ENCODE measurements around the gene TLE2.

The TLE2 gene

DNA sequence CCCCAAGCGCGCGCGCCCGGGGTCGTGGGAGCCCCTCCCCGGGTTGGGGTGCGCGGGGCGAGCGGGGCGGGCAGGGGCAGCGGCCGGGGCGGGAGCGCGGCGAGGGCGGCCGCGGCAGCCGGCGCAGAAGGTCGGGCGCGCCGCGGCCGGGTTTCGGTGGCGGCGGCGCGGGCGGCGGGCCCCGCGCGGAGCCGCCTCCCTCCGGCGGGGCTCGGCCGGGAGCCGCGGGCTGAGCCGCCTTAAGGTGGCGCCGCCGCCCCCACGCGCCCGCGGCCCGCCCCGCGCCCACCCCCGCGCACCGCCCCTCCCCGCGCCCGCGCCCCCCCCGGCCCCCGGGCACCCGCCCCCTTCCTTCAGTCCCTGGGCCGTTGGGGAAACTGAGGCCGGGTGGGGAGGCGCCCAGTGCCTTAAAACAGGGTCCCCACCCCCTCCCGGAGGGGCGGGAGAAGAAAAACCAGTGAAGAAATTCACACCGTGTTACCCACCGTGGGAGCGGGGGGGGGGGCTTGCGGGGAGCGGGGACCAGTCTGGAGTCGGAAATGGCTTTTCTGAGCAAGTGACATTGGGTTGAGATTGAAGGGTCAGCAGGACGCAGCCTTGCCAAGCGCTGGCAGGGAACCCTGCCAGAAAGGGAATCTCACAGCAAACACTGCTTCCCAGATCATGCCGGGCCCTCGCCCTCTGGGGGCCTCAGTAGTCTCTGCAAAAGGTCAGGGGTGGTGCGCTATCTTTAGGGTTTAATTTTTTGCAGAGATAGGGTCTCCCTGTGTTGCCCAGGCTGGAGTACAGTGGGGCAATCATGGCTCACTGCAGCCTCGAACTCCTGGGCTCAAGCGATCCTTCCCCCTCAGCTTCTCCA, at the start of gene TLE2:
TLE2 (minus strand) TSS at position 216 of the 859 bp plus-strand sequence. CDS start 376 bp downstream, outside the sequence.
- Histone ChIP-seq H2AFZ (ENCODE audit: low read length) (no peak within 1 kb of the TSS), H3K4me1 (ENCODE audit: low read length) (no peaks in the 10 kb centered on the region), H3K27me3 (replicated peaks; ENCODE audit: insufficient read depth, low read length) (peaks cover 92% of the 10 kb centered on the region), H3K36me3 (replicated peaks; ENCODE audit: insufficient read depth, low read length) (no peaks in the 10 kb centered on the region), H3K27ac (ENCODE audit: low read length) (no peak within 1 kb of the TSS), H3K4me2 (ENCODE audit: low read depth, low read length) (peak within 1 kb of the TSS; percentile 41; the same call in 1 of the 2 replicates), H4K20me1 (ENCODE audit: insufficient read depth, low read length) (no peaks in the 10 kb centered on the region; the same call in 1 of the 2 replicates), H3K9me2 (replicated peaks; ENCODE audit: insufficient read depth, low read length) (no peaks in the 10 kb centered on the region), H3F3A (ENCODE audit: insufficient read depth, low read length) (no peaks in the 10 kb centered on the region), H3K4me3 (ENCODE audit: low read length) (no peak within 1 kb of the TSS), H3K79me2 (ENCODE audit: low read length) (no peaks in the 10 kb centered on the region), H3K9ac (ENCODE audit: low read length) (no peak within 1 kb of the TSS), H3K9me3 (replicated peaks; ENCODE audit: insufficient read depth, low read length) (no peaks in the 10 kb centered on the region)
- TF ChIP-seq, protein P1, sequence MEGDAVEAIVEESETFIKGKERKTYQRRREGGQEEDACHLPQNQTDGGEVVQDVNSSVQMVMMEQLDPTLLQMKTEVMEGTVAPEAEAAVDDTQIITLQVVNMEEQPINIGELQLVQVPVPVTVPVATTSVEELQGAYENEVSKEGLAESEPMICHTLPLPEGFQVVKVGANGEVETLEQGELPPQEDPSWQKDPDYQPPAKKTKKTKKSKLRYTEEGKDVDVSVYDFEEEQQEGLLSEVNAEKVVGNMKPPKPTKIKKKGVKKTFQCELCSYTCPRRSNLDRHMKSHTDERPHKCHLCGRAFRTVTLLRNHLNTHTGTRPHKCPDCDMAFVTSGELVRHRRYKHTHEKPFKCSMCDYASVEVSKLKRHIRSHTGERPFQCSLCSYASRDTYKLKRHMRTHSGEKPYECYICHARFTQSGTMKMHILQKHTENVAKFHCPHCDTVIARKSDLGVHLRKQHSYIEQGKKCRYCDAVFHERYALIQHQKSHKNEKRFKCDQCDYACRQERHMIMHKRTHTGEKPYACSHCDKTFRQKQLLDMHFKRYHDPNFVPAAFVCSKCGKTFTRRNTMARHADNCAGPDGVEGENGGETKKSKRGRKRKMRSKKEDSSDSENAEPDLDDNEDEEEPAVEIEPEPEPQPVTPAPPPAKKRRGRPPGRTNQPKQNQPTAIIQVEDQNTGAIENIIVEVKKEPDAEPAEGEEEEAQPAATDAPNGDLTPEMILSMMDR (IDR thresholded peaks at IDR 0.05; ENCODE audit: low read length), result no peak
- TF ChIP-seq EZH2phosphoT487 (IDR thresholded peaks at IDR 0.05; ENCODE audit: low read length), result no peak
- no peak for TF ChIP-seq EZH2 (optimal IDR thresholded peaks at IDR 0.05; ENCODE audit: low read depth, low read length)
- no peak for DNase-seq

DNA sequence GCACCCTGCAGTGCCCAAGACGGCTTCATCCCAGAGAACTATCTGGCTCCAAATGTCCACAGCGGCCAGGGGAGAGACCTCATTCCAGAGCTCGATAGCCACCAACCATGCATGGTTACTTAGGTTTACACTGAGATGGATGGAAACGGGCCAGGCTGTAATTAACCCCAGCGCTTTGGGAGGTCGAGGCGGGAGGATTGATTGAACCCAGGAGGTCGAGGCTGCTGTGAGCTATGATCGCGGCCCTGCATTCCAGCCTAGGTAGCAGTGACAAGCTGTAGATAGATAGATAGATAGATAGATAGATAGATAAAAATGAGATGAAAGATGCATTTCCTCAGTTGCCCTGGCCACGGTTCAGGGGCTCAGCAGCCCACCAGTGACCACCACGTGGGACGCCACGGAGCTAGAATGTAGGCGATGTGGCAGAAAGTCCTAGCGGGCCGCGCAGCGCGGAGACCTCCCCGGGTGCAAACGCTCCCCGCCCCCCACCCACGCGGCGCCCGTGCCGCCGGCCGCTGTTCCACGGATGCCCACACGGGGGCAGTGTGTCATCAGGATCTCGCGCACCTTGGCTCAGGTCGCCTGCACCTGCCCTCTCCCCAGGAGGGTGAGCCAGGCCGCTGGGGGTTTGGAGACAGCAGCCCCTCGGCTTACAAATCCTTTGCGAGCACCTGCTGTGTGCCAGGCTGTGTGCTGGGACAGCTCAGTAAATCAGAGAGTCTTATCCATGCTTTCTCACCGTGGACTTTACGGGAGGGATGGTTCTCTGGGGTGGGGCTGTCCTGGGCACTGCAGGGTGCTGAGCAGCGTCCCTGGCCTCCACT, 46.7 kb upstream of the TLE2 start:
- Histone ChIP-seq H3K9me3 (replicated peaks; ENCODE audit: insufficient read depth, low read length) (no peaks in the 10 kb centered on the region), H3K27ac (ENCODE audit: low read length) (no peak overlapping the region), H3K36me3 (replicated peaks; ENCODE audit: insufficient read depth, low read length) (no peaks in the 10 kb centered on the region), H3K27me3 (replicated peaks; ENCODE audit: insufficient read depth, low read length) (peaks cover 57% of the 10 kb centered on the region), H3K4me3 (ENCODE audit: low read length) (no peak overlapping the region), H2AFZ (ENCODE audit: low read length) (no peak overlapping the region), H3F3A (ENCODE audit: insufficient read depth, low read length) (no peaks in the 10 kb centered on the region), H3K4me2 (ENCODE audit: low read depth, low read length) (peak overlapping the region; percentile 53; the same call in 1 of the 2 replicates), H4K20me1 (ENCODE audit: insufficient read depth, low read length) (no peaks in the 10 kb centered on the region), H3K9me2 (replicated peaks; ENCODE audit: insufficient read depth, low read length) (no peaks in the 10 kb centered on the region), H3K79me2 (ENCODE audit: low read length) (no peaks in the 10 kb centered on the region), H3K4me1 (ENCODE audit: low read length) (no peaks in the 10 kb centered on the region), H3K9ac (ENCODE audit: low read length) (no peak overlapping the region)
- TF ChIP-seq, protein P1 (IDR thresholded peaks at IDR 0.05; ENCODE audit: low read length), result peak; percentile 98
- no peak for TF ChIP-seq EZH2 (optimal IDR thresholded peaks at IDR 0.05; ENCODE audit: low read depth, low read length)
- peak; percentile 43 for DNase-seq

DNA sequence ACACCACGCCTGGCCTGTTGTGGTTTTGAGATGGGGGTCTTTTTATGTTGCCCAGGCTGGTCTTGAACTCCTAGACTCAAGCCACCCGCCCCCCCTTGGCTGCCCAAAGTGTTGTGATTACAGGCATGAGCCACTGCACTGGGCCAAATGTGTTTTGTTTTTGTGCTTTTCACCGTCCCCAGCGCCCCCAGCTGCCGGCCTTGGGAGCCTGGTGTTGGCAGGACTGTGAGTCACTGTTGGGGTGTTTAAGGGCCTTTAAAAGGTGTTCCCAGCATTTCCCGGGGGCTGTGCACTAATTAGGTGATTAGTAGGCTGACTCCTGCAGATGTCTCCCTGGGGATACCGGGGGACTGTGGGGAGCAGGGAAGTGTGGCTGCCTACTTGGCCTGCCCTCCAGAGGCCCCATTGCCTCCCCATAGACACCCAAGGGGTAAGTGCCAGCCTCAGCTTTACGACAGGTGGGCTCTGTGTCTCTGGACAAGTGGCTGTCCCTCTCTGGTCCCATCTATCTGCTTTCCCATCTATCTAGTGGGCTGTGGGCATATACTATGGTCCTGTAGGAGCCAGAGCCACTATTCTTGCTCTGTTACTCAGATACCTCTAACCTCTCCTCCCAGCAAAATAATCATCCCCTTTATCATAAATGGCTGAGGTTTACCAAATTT, 45.0 kb upstream of the TLE2 start:
- Histone ChIP-seq H3K9me2 (replicated peaks; ENCODE audit: insufficient read depth, low read length) (no peaks in the 10 kb centered on the region), H3K4me3 (ENCODE audit: low read length) (no peak overlapping the region), H3K4me2 (ENCODE audit: low read depth, low read length) (no peak overlapping the region), H3K9ac (ENCODE audit: low read length) (no peak overlapping the region), H4K20me1 (ENCODE audit: insufficient read depth, low read length) (no peaks in the 10 kb centered on the region), H3F3A (ENCODE audit: insufficient read depth, low read length) (no peaks in the 10 kb centered on the region), H3K27me3 (replicated peaks; ENCODE audit: insufficient read depth, low read length) (peaks cover 39% of the 10 kb centered on the region), H2AFZ (ENCODE audit: low read length) (no peak overlapping the region), H3K4me1 (ENCODE audit: low read length) (no peaks in the 10 kb centered on the region), H3K36me3 (replicated peaks; ENCODE audit: insufficient read depth, low read length) (no peaks in the 10 kb centered on the region), H3K27ac (ENCODE audit: low read length) (no peak overlapping the region), H3K79me2 (ENCODE audit: low read length) (no peaks in the 10 kb centered on the region), H3K9me3 (replicated peaks; ENCODE audit: insufficient read depth, low read length) (no peaks in the 10 kb centered on the region)
- TF ChIP-seq EZH2phosphoT487 (IDR thresholded peaks at IDR 0.05; ENCODE audit: low read length), result no peak
- TF ChIP-seq, protein P1 (IDR thresholded peaks at IDR 0.05; ENCODE audit: low read length), result no peak
- TF ChIP-seq EZH2 (optimal IDR thresholded peaks at IDR 0.05; ENCODE audit: low read depth, low read length), result no peak
- no peak for DNase-seq
